HuH-7.5 (cell line): ENCODE measurements around the gene GCHFR.

Experiments
- DNase-seq: peaks from one replicate; pipeline ENCODE4 v3.0.0; 2011; ENCODE audit warnings: low spot score

The GCHFR gene

GRCh38 chr15:40775740-40776536 is 12.1 kb downstream of the GCHFR start:
- DNase-seq: no peak

- no peak for DNase-seq
Observed at GRCh38 chr15:40776537-40777141, 12.8 kb downstream of the GCHFR start.

- peak; percentile 49 for DNase-seq
Observed at GRCh38 chr15:40782609-40783227, 18.9 kb downstream of the GCHFR start.

- no peak for DNase-seq
Observed at GRCh38 chr15:40785164-40785563, 21.3 kb downstream of the GCHFR start.

GRCh38 chr15:40785814-40786213 is 21.9 kb downstream of the GCHFR start:
- no peak for DNase-seq

- no peak for DNase-seq
Observed at GRCh38 chr15:40787344-40787841, 23.5 kb downstream of the GCHFR start.

GRCh38 chr15:40787991-40788390 is 24.1 kb downstream of the GCHFR start:
- no peak for DNase-seq

- DNase-seq: no peak
Observed at GRCh38 chr15:40789119-40789518, 25.3 kb downstream of the GCHFR start.

GRCh38 chr15:40789999-40790398 is 26.1 kb downstream of the GCHFR start:
- no peak for DNase-seq

GRCh38 chr15:40790718-40791117 is 26.9 kb downstream of the GCHFR start:
- no peak for DNase-seq

- no peak for DNase-seq
Observed at GRCh38 chr15:40792394-40792793, 28.5 kb downstream of the GCHFR start.

- no peak for DNase-seq
Observed at GRCh38 chr15:40793216-40793989, 29.5 kb downstream of the GCHFR start.

GRCh38 chr15:40796041-40796440 is 32.2 kb downstream of the GCHFR start:
- no peak for DNase-seq

GRCh38 chr15:40796512-40796911 is 32.6 kb downstream of the GCHFR start:
- no peak for DNase-seq

GRCh38 chr15:40799523-40799922 is 35.7 kb downstream of the GCHFR start:
- DNase-seq: no peak

- DNase-seq: no peak
Observed at GRCh38 chr15:40803076-40803475, 39.2 kb downstream of the GCHFR start.

GRCh38 chr15:40803688-40804087 is 39.8 kb downstream of the GCHFR start:
- no peak for DNase-seq

GRCh38 chr15:40806672-40807027 is 42.8 kb downstream of the GCHFR start:
- DNase-seq: no peak

GRCh38 chr15:40807028-40807887 is 43.4 kb downstream of the GCHFR start, which contains the start of the genes DNAJC17 and ZFYVE19:
Gene DNAJC17, minus strand, starts transcription at chr15:40807473. Its CDS starts 27 bp downstream, at chr15:40807446.
Gene ZFYVE19, plus strand, starts transcription at chr15:40807089. Its CDS starts 501 bp downstream, at chr15:40807590.
- DNase-seq: peak; percentile 66

GRCh38 chr15:40807888-40808461 is 44.1 kb downstream of the GCHFR start:
- no peak for DNase-seq
